ENCODE results near the gene DCLK1.

Gene DCLK1

GRCh38 chr13:35947315-35947714 is 183.9 kb downstream of the DCLK1 start:
- no peak for DNase-seq (ENCODE audit: low spot score)

GRCh38 chr13:35945368-35945767 is 185.8 kb downstream of the DCLK1 start:
- DNase-seq (ENCODE audit: low spot score) = no peak

GRCh38 chr13:35941374-35941773 is 189.8 kb downstream of the DCLK1 start:
- DNase-seq (ENCODE audit: low spot score) = no peak

DNA sequence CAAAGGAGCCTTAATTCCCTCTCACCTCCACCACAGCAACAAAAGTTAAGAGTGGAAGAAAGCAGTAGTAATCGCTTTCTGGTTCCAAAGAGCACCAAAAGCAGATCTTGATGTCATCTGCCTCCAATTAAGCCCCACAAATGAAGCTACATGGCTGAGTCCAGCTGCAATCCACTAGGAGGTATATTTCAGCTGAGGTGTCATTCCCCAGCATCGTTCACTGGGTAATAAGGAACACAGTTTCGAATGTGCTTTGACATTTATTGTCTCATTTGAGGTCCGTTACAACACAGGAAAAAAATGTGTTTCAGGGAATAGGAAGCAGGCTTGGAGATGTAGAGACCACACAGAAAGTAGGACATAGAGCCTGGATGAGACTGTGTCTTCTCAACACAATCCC is 190.4 kb downstream of the DCLK1 start:
- no peak for DNase-seq (ENCODE audit: low spot score)

DNA sequence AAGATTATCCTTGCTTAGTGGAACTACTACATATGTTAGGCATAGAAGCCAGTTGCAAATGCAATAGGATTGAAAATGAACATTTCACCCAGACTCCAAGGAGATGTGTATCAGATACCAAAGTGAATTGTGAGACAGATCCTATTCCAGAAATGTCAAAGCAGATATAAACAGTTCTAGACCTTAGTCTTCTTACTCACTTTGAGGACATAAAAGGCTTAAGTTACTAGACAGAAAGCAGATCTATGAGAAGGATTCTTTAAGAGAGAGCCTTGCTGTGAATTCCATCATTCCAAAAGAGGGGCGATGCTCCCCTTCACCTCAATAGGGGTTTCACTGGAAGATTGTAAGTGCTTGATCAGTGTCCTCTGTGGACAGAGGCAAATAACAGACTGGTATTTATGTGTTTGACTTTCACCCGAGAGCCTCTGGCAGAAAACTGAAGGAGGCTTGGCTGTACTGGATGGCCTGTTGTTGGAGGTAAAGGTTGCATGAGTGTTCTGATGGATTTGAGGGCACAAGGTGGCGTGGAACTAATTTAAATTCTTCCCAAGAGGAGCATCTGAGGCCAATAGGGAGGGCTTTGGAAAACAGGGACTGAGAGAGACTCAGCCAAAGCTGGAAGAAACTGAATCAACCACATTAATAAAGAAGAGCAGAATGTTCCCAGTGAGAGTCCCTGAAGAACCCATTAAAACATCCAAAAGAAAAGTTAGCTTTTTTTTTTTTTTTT is 194.8 kb downstream of the DCLK1 start:
- DNase-seq (ENCODE audit: low spot score) = no peak

GRCh38 chr13:35930665-35931631 is 200.2 kb downstream of the DCLK1 start:
- DNase-seq (ENCODE audit: low spot score) = no peak

- no peak for DNase-seq (ENCODE audit: low spot score)
Measured at GRCh38 chr13:35927567-35928021, 203.6 kb downstream of the DCLK1 start.

GRCh38 chr13:35926859-35927530 is 204.2 kb downstream of the DCLK1 start:
- DNase-seq (ENCODE audit: low spot score) = no peak

DNA sequence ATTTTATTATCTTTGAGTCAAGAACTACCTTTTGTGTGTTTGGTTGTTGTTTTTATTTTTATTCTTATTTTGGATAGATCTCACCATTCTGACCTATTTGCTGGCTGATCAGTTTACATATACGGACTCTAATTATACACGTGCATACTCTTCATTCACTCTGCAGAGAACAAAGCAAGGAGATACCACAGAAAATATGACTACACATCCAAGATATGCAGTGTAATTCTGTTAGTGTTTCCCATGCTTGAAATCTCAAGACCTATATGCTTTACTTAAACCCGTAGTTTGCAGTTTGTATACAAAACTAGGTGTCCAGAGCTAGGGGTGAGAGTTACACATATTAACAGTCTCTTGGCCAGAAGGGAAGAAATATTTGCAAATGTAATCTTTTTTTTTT is 205.5 kb downstream of the DCLK1 start:
- DNase-seq (ENCODE audit: low spot score) = no peak

GRCh38 chr13:35923347-35923746 is 207.8 kb downstream of the DCLK1 start:
- no peak for DNase-seq (ENCODE audit: low spot score)

GRCh38 chr13:35920816-35921215 is 210.4 kb downstream of the DCLK1 start:
- no peak for DNase-seq (ENCODE audit: low spot score)

DNA sequence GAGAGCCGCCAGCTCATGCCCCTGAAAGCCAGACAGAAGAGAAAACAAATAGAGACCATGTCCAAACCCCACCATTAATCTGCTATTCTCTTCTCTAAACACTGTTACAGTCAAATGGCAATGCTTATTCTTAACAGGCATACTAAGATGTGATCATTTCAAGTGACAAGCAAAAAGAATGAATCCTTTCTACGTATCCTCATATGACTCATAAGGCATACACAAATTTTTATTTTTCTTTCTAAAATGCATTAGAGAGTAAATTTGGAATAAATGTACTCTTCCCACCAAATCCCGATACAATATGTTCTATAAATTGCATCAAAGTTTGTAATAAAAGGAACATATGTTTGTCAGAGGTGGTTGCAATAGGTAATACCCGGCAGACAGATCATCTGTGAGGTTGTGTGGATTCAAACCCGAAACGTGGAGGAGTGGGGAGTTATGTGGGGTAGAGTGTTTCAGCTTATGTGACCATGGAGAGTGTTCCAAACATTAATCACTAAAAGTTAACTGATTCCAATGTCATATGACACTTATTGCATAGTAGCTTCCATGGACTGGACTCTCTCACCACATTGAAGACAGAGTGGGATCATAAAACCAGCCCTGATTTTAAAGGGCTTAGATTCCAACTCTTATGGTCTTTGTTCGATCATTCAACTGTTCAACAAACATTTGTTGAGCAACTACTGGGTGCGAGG is 213.1 kb downstream of the DCLK1 start:
- DNase-seq (ENCODE audit: low spot score) = no peak

- DNase-seq (ENCODE audit: low spot score) = no peak
Measured at GRCh38 chr13:35917252-35917941, 213.8 kb downstream of the DCLK1 start.

DNA sequence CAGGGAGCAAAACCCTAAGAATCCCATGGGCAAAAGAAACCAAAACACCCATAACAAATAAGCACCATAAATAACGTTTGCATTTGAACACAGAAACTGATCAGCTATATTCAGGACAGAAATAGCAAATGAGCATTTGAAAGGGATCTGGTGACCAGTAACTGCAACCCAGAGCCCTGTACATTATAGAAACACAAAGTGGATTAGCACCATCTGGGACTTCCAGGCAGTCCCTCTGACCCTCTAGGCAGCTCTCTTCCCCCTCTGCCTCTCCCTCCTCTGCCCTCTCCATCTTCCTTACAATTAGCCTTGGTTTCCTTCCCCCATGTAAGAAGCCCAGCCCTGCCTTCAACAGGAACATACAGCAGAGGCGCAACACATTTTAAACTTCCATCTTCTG is 215.0 kb downstream of the DCLK1 start:
- no peak for DNase-seq (ENCODE audit: low spot score)

DNA sequence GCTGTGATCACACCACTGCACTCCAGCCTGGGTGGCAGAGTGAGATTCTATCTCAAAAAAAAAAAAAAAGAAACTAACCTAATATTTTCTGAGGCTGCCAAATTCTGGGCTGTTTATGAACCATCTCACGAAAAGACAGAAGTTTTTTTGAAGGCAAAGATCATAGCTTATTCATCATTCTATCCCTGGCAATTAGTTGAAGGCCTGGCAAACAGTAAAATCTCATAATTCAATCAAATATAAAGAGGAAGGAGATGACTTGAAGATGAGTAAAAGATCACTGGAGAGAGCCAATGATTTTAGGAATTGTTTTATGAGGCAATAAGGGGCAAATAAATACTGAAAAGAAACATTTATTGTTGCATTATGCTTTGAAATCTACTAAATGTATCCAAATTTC is 216.5 kb downstream of the DCLK1 start:
- no peak for DNase-seq (ENCODE audit: low spot score)

- no peak for DNase-seq (ENCODE audit: low spot score)
Measured at GRCh38 chr13:35912841-35913240, 218.3 kb downstream of the DCLK1 start.

DNA sequence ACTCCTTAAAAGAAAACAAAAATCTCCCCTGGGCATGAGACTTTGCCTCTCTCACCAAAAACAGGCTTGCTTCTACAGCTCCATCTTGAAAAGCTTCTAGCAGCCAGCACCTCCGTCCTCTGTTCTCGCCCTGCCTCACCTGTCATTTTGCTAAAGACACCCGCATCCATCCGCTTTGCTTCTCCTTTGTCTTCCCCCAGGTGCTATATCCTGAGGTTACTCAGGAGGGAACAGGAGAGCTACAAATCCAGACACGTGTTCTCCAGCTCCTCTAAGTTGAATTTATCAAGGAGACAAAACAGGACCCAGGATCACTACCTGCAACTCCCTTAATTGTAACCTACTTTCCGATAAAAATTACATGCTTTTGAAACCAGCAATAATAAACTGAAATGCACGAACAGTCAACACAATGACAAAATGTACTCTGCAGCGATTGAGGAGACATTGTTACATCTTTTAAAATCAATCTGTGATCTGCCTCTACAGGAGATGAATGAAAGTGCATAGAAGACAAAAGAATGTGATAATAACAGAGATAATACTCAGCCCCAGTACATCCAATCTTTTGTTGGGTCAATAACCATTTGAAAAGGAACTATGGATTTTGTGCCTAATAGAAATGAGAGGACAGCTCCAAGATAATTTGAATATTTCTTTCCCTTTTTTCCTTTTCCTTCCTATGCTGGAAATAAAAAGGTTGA is 221.2 kb downstream of the DCLK1 start:
- DNase-seq (ENCODE audit: low spot score) = no peak

GRCh38 chr13:35909091-35909490 is 222.1 kb downstream of the DCLK1 start:
- no peak for DNase-seq (ENCODE audit: low spot score)

GRCh38 chr13:35908226-35908625 is 223.0 kb downstream of the DCLK1 start:
- DNase-seq (ENCODE audit: low spot score) = no peak

DNA sequence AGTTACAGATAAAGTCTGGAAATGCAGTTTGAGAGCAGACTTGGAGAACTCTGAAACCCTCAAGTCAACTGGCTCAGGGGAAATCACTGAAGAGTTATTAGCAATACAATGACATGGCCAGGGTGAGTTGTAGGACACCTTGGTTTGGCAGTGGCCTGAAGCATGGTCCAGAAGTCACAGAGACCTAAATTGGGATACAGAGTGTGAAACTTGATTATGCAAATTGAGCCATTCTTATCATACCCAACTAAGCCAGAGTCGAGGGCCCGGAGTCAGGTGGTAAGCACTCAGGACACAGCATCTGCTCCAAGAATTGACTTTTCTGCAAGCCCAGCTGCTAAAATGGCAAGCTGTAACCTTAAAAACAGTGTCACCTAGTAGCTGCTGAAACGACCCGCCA is 224.5 kb downstream of the DCLK1 start:
- no peak for DNase-seq (ENCODE audit: low spot score)

DNA sequence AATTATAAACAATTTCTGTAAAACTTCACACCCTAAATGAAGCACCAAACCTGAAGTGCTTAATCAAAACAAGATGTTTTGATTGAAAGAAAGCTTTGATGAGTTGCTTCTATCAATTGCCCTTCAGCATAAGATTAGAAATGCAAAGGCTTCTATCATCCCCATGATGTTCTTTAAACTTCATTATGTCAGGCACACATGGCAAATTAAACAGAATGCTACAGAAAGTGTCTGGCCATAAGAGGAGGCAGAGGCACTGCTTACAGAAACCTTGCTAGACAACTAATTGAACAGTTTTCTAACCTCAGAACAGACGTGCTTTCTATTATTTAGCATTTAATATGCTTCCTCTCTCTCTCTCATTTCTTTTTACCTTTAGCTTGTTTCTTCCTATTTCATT is 228.1 kb downstream of the DCLK1 start:
- DNase-seq (ENCODE audit: low spot score) = no peak
